Activated T-cell treated with anti-CD3 and anti-CD28 coated beads, Interleukin-2, amount 50 U/mL, for 48 hours (primary cell): ENCODE measurements around the gene NUP42.
"Not testable (repeated sequence)": the region's sequence is repeated elsewhere in the genome, so short reads cannot be mapped to it uniquely, and the experiment has no call there.

Source experiments
- DNase-seq, 2 experiments: peaks; one replicate each; pipeline ENCODE4 v3.0.0-alpha.2; 2020

The NUP42 gene, protein sequence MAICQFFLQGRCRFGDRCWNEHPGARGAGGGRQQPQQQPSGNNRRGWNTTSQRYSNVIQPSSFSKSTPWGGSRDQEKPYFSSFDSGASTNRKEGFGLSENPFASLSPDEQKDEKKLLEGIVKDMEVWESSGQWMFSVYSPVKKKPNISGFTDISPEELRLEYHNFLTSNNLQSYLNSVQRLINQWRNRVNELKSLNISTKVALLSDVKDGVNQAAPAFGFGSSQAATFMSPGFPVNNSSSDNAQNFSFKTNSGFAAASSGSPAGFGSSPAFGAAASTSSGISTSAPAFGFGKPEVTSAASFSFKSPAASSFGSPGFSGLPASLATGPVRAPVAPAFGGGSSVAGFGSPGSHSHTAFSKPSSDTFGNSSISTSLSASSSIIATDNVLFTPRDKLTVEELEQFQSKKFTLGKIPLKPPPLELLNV

GRCh38 chr7:23181684-23182553, at the start of gene NUP42:
Gene NUP42 (plus strand): TSS chr7:23182048. CDS start chr7:23182086, 38 bp downstream.
- DNase-seq, result peak; percentile 96 to 98

DNA sequence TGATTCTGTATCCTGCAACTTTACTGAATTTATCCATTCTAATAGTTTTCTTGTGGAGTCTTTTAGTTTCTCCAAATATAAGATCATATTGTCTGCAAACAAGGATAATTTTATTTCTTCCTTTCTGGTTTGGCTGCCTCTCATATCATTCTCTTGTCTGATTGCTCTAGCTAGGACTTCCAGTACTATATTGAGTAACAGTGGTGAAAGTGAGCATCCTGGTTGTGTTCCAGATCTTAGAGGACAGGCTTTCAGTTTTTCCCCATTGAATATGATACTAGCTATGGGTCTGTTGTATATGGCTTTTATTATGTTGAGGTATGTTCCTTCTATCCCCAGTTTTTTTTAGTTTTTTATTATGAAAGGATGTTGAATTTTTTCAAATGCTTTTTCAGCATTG, 48.1 kb upstream of the NUP42 start:
- no peak for DNase-seq

GRCh38 chr7:23135755-23136154, 46.1 kb upstream of the NUP42 start:
- no peak for DNase-seq

- no peak for DNase-seq
Observed at GRCh38 chr7:23136216-23136615, 45.6 kb upstream of the NUP42 start.

DNA sequence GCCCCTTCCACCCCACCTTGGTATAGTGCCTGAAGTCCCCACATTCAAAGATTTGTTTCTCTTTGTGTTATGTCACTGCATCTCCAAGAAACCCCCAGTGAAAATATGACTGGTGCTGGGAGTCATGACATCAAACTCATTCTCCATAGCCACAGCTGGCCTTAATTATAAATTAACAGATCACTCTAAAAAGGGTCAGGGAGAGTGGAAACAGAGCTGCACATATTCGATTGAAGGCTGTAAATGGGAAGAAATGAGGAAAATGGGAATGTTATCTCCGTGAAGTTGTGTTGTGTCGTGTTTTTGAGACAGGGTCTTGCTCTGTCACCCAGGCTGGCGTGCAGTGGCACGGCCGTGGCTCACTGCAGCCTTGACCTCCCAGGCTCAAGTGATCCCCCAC, 24.2 kb upstream of the NUP42 start:
- no peak for DNase-seq

GRCh38 chr7:23158546-23158945, 23.3 kb upstream of the NUP42 start:
- no peak for DNase-seq

GRCh38 chr7:23161482-23161881, 20.4 kb upstream of the NUP42 start:
- no peak for DNase-seq

DNA sequence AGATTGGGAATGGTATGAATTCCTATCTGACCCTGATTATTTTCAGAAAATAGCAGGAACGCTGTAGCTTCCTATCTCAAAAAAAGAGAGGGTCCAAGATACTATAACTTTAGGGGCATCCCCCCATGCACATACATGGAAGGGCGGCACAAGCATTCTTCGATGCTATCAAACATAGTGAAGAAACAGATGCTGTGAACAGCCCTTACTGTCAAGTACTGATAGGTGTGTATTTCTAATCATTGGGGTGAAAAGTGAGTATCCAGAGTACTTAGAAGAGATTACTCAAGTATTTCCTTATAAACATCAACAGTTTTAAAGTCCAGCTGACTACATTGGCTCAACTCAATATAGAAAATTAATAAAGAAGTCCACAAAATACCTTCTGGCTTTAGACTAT, 17.0 kb upstream of the NUP42 start:
- no peak for DNase-seq

- no peak for DNase-seq
Observed at GRCh38 chr7:23165316-23165715, 16.5 kb upstream of the NUP42 start.

GRCh38 chr7:23167691-23168090, 14.2 kb upstream of the NUP42 start:
- DNase-seq, result no peak

- DNase-seq, result no peak
Observed at GRCh38 chr7:23168111-23168885, 13.6 kb upstream of the NUP42 start.

DNA sequence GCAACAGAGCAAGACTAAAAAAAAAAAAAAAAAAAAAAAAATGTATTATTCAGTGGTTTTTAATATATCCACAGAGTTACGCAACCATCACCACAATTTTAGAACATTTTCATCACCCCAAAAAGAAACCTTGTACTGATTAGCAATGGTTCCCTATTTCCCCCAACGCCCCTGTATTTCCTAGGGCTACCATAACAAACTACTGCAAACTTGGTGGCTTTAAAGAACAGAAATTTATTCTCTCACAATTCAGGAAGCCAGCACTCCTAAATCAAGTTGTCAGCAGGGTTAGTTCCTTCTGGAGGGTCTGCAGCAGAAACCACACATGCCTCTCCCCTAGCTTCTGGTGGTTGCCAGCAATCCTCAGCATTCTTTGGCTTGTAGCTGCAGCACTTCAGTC, 5.9 kb upstream of the NUP42 start:
- DNase-seq, result no peak

DNA sequence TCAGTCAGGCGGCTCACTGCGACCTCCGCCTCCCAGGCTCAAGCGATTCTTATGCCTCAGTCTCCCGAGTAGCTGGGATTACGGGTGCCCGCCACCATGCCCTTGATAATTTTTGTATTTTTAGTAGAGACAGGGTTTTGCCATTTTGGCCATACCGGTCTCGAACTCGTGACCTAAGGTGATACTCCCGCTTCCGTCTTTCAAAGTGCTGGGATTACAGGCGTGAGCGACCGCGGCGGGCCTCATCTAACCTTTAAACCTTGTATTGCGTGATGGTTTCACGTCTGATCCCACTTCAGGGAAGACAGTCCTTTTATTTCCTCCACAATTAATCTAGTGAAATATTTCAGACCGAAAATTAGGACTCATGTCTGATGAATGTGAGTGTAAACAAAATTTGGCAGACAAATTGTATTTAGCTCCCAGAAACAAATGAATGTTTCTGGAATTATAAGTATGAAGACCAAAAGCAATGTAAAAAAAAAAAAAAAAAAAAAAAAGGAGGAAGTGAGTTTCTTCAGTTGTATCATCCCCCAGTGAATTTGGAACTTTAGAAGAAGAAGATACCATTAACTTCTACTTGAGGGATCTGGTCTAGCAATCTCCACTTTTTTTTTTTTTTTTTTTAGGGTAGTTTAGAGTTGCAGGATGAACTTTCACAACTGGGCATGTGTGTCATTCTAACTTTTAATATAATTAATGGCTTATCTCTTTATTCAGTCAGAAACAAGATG, 1.6 kb downstream of the NUP42 start:
- DNase-seq, result no peak

DNA sequence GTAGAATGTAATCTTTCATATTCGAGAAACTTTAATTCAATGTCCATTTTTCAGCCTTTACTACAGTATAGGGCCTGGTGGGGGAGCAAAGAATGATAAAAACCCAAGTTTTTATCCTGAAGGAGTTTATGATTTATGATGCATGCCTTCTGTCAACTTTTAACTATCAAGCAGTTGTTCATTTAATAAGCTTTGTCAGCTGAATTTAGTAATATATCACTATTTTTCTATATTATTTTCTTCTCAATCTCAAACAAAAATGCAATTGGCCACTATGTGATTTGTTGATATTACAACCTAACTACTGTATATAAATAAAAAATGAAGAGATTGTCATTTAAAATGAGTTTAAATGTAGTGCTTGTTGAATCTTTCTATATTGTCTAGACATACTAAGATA, 2.4 kb downstream of the NUP42 start:
- no peak for DNase-seq

GRCh38 chr7:23184709-23185359, 3.0 kb downstream of the NUP42 start:
- no peak for DNase-seq

- no peak for DNase-seq
Observed at GRCh38 chr7:23185980-23186379, 4.1 kb downstream of the NUP42 start.

DNA sequence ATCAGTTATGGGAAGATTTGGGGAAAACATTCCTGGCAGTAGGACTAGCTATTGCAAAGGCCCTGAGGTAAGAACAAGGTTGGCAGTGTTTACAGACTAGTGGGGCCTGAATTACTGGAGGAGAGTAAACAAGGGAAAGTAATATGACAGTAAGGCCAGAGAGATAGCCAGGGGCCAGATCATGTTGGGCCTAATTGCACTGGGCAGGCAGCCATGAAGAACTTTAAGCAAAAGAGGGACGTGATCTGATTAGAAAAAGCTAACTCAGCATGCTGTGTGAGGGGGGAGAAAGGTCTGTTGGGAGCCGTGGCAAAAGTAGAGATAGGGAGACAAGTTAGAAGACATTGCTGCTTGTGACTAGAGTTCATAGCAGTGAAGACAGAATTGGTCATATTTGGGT, 9.2 kb downstream of the NUP42 start:
- DNase-seq, result no peak

GRCh38 chr7:23193650-23194227, 11.9 kb downstream of the NUP42 start:
- not testable (repeated sequence) for DNase-seq

DNA sequence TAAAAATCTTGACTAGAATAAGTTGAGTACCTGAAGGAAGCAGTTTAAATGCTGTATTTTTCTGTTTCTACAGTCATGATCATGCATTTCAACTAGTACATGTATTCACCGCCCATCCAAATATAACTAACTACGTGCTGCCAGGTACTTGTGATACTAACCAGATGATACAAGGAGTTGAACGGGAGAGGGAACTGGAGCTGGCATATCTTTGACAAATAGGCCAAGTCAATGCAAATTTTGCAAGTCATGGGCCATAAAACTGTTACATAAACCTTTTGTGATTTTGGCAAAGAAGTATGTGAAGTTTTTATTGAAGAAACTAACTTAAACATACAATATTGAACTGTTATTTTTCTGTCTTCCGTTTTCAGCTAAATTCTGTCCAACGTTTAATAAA, 14.5 kb downstream of the NUP42 start:
- DNase-seq, result no peak

- DNase-seq, result not testable (repeated sequence)
Observed at GRCh38 chr7:23197745-23198144, 15.9 kb downstream of the NUP42 start.

DNA sequence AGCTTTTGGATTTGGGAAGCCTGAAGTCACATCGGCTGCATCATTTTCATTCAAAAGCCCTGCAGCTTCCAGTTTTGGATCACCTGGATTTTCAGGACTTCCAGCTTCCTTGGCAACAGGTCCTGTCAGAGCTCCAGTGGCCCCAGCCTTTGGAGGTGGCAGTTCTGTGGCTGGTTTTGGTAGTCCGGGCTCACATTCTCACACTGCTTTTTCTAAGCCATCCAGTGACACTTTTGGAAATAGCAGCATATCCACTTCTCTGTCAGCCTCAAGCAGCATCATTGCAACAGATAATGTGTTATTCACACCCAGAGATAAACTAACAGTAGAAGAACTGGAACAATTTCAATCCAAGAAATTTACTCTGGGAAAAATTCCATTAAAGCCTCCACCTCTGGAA, 18.5 kb downstream of the NUP42 start:
- no peak for DNase-seq

- DNase-seq, result no peak
Observed at GRCh38 chr7:23204241-23204640, 22.4 kb downstream of the NUP42 start.
